IMR-90 (cell line): Measurements from ENCODE around the gene ZNF532. TPM values are rescaled to one million over a fixed set of nuclear protein-coding genes. Genes with fewer than 3 reads are reported as not detected.

Source experiments
- ATAC-seq: fragments of 200-7000 bp; cut with Tn5 transposase; 2 replicates; pipeline ENCODE4 v1.9.1; 2020; ENCODE audit warnings: low read depth, mild to moderate bottlenecking, moderate library complexity
- BruUV-seq: library from RNA; stranded (reverse); fragments of 400-500 nt; replicated peaks from 2 replicates; lab custom pipeline; 2021; lab: Mats Ljungman, UMichigan
- CTCF ChIA-PET: fragments of 300-600 bp; formaldehyde crosslinking; extraction: SDS; loops from one replicate; lab custom pipeline; 2021; ENCODE audit warnings: antibody characterized with exemption; lab: Yijun Ruan, JAX
- POLR2A ChIA-PET: fragments of 300-600 bp; sonication (Branson Sonifier 250); formaldehyde crosslinking; loops from one replicate; lab custom pipeline; 2022; ENCODE audit warnings: antibody characterized with exemption; ENCODE audit not compliant: unreplicated experiment; lab: Charles Lee
- DNase-seq: peaks from one replicate; pipeline ENCODE4 v3.0.0; 2013
- H2AFZ ChIP-seq: replicated peaks from 2 replicates; pipeline ENCODE3; 2013; ENCODE audit warnings: low read length, mild to moderate bottlenecking; ENCODE audit not compliant: poor library complexity
- H2AK5ac ChIP-seq: 2 replicates; pipeline ENCODE4 v1.6.1; 2013; ENCODE audit warnings: low read depth, low read length, inconsistent platforms
- H2AK9ac ChIP-seq: replicated peaks from 2 replicates; pipeline ENCODE3; 2013; ENCODE audit warnings: mild to moderate bottlenecking, low read depth, low read length, moderate library complexity; ENCODE audit not compliant: poor library complexity
- H2BK120ac ChIP-seq: 2 replicates; pipeline ENCODE4 v1.6.1; 2013; ENCODE audit warnings: low read depth, low read length, inconsistent platforms
- H2BK15ac ChIP-seq: 3 replicates; pipeline ENCODE4 v1.6.1; 2013; ENCODE audit warnings: low read depth, low read length, inconsistent platforms
- H2BK20ac ChIP-seq: 2 replicates; pipeline ENCODE4 v1.6.1; 2013; ENCODE audit warnings: low read depth, mild to moderate bottlenecking, inconsistent platforms, low read length, moderate library complexity
- H2BK5ac ChIP-seq: 2 replicates; pipeline ENCODE4 v1.6.1; 2013; ENCODE audit warnings: mild to moderate bottlenecking, low read depth, low read length, inconsistent platforms; ENCODE audit not compliant: poor library complexity, severe bottlenecking
- H3K14ac ChIP-seq: replicated peaks from 2 replicates; pipeline ENCODE4 v1.6.1; 2013; ENCODE audit warnings: low read depth, low read length, inconsistent platforms
- H3K18ac ChIP-seq: 2 replicates; pipeline ENCODE4 v1.6.1; 2013; ENCODE audit warnings: low read depth, low read length, control low read depth
- H3K23ac ChIP-seq: 2 replicates; pipeline ENCODE4 v1.6.1; 2013; ENCODE audit warnings: low read depth, low read length, inconsistent platforms
- H3K27ac ChIP-seq: 2 replicates; pipeline ENCODE4 v1.5.1; 2013; ENCODE audit warnings: mild to moderate bottlenecking, control low read depth, low read length; ENCODE audit not compliant: insufficient read depth
- H3K27me3 ChIP-seq: 2 replicates; pipeline ENCODE4 v1.6.1; 2013; ENCODE audit warnings: low read length; ENCODE audit not compliant: control insufficient read depth, insufficient read depth
- H3K36me3 ChIP-seq: 2 replicates; pipeline ENCODE4 v1.6.1; 2013; ENCODE audit warnings: low read length, mixed read lengths; ENCODE audit not compliant: control insufficient read depth, insufficient read depth
- H3K4ac ChIP-seq: 2 replicates; pipeline ENCODE4 v1.6.1; 2013; ENCODE audit warnings: low read depth, low read length, inconsistent platforms
- H3K4me1 ChIP-seq: 2 replicates; pipeline ENCODE4 v1.6.1; 2013; ENCODE audit warnings: low read length, mixed read lengths; ENCODE audit not compliant: control insufficient read depth, insufficient read depth
- H3K4me2 ChIP-seq: 2 replicates; pipeline ENCODE4 v1.6.1; 2013; ENCODE audit warnings: low read depth, mild to moderate bottlenecking, control low read depth, low read length, moderate library complexity
- H3K4me3 ChIP-seq: 2 replicates; pipeline ENCODE4 v1.5.1; 2013; ENCODE audit warnings: low read depth, mild to moderate bottlenecking, control low read depth, low read length, moderate library complexity; ENCODE audit not compliant: insufficient read depth
- H3K56ac ChIP-seq: 2 replicates; pipeline ENCODE4 v1.6.1; 2013; ENCODE audit warnings: low read length, inconsistent platforms; ENCODE audit not compliant: insufficient read depth; ENCODE audit errors: extremely low read depth
- H3K79me1 ChIP-seq, 2 experiments: 2 replicates each; pipeline ENCODE4 v1.6.1; 2013; ENCODE audit warnings: low read length in 2 of 2, inconsistent platforms in 1 of 2, low read depth in 1 of 2
- H3K9ac ChIP-seq: 2 replicates; pipeline ENCODE4 v1.6.1; 2013; ENCODE audit warnings: low read depth, low read length, control low read depth
- H3K9me1 ChIP-seq: 2 replicates; pipeline ENCODE4 v1.6.1; 2013; ENCODE audit warnings: low read length, inconsistent platforms; ENCODE audit not compliant: insufficient read depth
- H3K9me3 ChIP-seq: 2 replicates; pipeline ENCODE4 v1.6.1; 2013; ENCODE audit warnings: low read length; ENCODE audit not compliant: control insufficient read depth, insufficient read depth
- H4K20me1 ChIP-seq: 2 replicates; pipeline ENCODE4 v1.6.1; 2013; ENCODE audit warnings: low read length, inconsistent platforms; ENCODE audit not compliant: insufficient read depth
- H4K5ac ChIP-seq: 2 replicates; pipeline ENCODE4 v1.6.1; 2013; ENCODE audit warnings: mild to moderate bottlenecking, low read depth, low read length, control low read depth
- H4K8ac ChIP-seq, 2 experiments: 2 replicates each; pipeline ENCODE4 v1.6.1; 2013; ENCODE audit warnings: low read depth in 2 of 2, low read length in 2 of 2, control low read depth in 1 of 2, inconsistent platforms in 1 of 2
- H4K91ac ChIP-seq: 2 replicates; pipeline ENCODE4 v1.6.1; 2013; ENCODE audit warnings: low read depth, low read length, inconsistent platforms; ENCODE audit not compliant: insufficient read depth
- CHD1 ChIP-seq: IDR thresholded peaks from 2 replicates; pipeline ENCODE4 v1.6.1; 2012; ENCODE audit warnings: low read depth, low read length, improper control_type of control experiment
- FOS ChIP-seq: fragments of 150-350 bp; IDR thresholded peaks from 2 replicates; pipeline ENCODE4 v1.6.1; 2016; ENCODE audit warnings: low read depth, low read length
- MAFK ChIP-seq: IDR thresholded peaks from 2 replicates; pipeline ENCODE4 v1.6.1; 2012; ENCODE audit warnings: low read depth, low read length, improper control_type of control experiment
- MAZ ChIP-seq: IDR thresholded peaks from 2 replicates; pipeline ENCODE4 v1.6.1; 2012; ENCODE audit warnings: low read depth, mild to moderate bottlenecking, low read length, improper control_type of control experiment, moderate library complexity, borderline replicate concordance
- MXI1 ChIP-seq: IDR thresholded peaks from 2 replicates; pipeline ENCODE4 v1.6.1; 2012; ENCODE audit warnings: low read depth, mild to moderate bottlenecking, low read length, moderate library complexity, borderline replicate concordance
- NFE2L2 ChIP-seq: fragments of 150-350 bp; IDR thresholded peaks from 2 replicates; pipeline ENCODE4 v1.6.1; 2016; ENCODE audit warnings: low read depth, mild to moderate bottlenecking, low read length
- POLR2A ChIP-seq: IDR thresholded peaks from 2 replicates; pipeline ENCODE4 v1.6.1; 2012; ENCODE audit warnings: mild to moderate bottlenecking, low read depth, low read length
- RAD21 ChIP-seq: IDR thresholded peaks from 2 replicates; pipeline ENCODE4 v1.6.1; 2012; ENCODE audit warnings: low read length, improper control_type of control experiment
- SMC3 ChIP-seq: fragments of 150-350 bp; IDR thresholded peaks from 2 replicates; pipeline ENCODE4 v1.6.1; 2016; ENCODE audit warnings: low read depth, mild to moderate bottlenecking, antibody characterized with exemption, low read length, moderate library complexity
- WGBS, 2 experiments: methylation state at CpG; one replicate each; pipeline versions ENCODE4 v1.1.5 to v1.1.7; 2013; ENCODE audit warnings: missing lambda C conversion rate in 2 of 2; ENCODE audit not compliant: insufficient read length in 1 of 2; ENCODE audit errors: extremely low coverage in 2 of 2; 5-methylcytosine and 5-hydroxymethylcytosine counted together
- dilution Hi-C: fragments of 300-500 bp; cut with HindIII; formaldehyde crosslinking; loops from one replicate; pipeline ENCODE4 v1.14.3; 2018; ENCODE audit warnings: low sequenced_read_pairs; ENCODE audit not compliant: unreplicated experiment
- in situ Hi-C: fragments of 300-500 bp; cut with MboI; formaldehyde crosslinking; loops from 3 replicates; pipeline ENCODE4 v1.14.3; 2019; ENCODE audit warnings: low sequenced_read_pairs, inconsistent platforms, mixed read lengths
- intact Hi-C: fragments of 100-400 bp; cut with micrococcal nuclease; formaldehyde crosslinking; loops from 2 replicates; pipeline ENCODE4 v1.10.0; 2022
- polyA plus RNA-seq, 3 experiments: library from polyadenylated mRNA; depleted of rRNA; stranded (reverse); fragments of >200 nt; gene quantifications; 2 replicates each; pipeline ENCODE4 v1.2.3, GENCODE V29; 2012; ENCODE audit warnings: low replicate concordance in 1 of 3
- total RNA-seq: library from RNA; depleted of rRNA; stranded (reverse); fragments of >200 nt; gene quantifications from 2 replicates; pipeline ENCODE4 v1.2.3, GENCODE V29; 2012
- TF ChIP-seq, protein P1 (sequence below): fragments of 150-350 bp; IDR thresholded peaks from 2 replicates; pipeline ENCODE4 v1.6.1; 2016; ENCODE audit warnings: low read depth, mild to moderate bottlenecking, low read length, moderate library complexity, borderline replicate concordance
- TF ChIP-seq, protein P2 (sequence below): fragments of 150-350 bp; IDR thresholded peaks from 2 replicates; pipeline ENCODE4 v1.6.1; 2017; ENCODE audit warnings: mild to moderate bottlenecking, antibody characterized with exemption, low read length, low read depth
- TF ChIP-seq, protein P3 (sequence below): conservative IDR thresholded peaks from 2 replicates; pipeline ENCODE4 v1.5.1; 2012; ENCODE audit warnings: mild to moderate bottlenecking, low read depth, low read length, improper control_type of control experiment

ZNF532 gene
- total and polyA plus RNA-seq, 2 of the 4 experiments (the other 2 are of a cell fraction): 29.9 to 45.8 TPM

DNA sequence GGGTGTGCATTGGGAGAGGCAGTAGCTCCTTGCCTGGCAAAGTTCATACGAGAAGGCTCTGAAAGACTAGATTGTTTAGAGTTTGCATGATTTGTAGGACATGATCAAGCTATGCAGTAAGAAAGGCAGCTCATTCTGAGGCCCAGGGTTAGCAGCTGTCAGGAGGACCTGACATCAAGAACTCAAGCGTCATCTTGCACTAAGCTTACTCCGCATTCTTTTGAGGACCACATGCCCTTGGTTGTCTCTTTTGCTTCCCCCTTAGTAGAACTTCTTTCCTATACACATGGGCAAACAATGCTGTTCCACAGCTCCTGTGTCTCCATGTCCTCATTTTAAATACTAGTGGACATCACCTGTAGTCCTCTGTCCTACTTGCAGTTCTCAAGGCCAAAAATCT is 14.0 kb downstream of the ZNF532 start:
- Histone ChIP-seq H2BK15ac (no peak overlapping the region), H2AFZ (no peak overlapping the region), H3K4me3 (no peak overlapping the region), H3K9me1 (peaks cover 36% of the 10 kb centered on the region), H4K91ac (no peak overlapping the region), H2AK5ac (no peak overlapping the region), H2BK5ac (no peak overlapping the region), H3K56ac (no peak overlapping the region), H4K5ac (no peak overlapping the region), H4K20me1 (no peaks in the 10 kb centered on the region), H4K8ac (no peak overlapping the region), H3K18ac (no peak overlapping the region), H3K36me3 (peaks cover 28% of the 10 kb centered on the region), H3K79me1 (peaks cover 40 to 92% of the 10 kb centered on the region in 2 experiments), H2AK9ac (no peak overlapping the region), H3K4me2 (no peak overlapping the region), H2BK20ac (no peak overlapping the region), H3K4me1 (peaks cover 16% of the 10 kb centered on the region), H3K23ac (no peak overlapping the region; the same call in 1 of the 2 replicates), H3K4ac (no peak overlapping the region), H3K9me3 (no peaks in the 10 kb centered on the region), H3K27me3 (no peaks in the 10 kb centered on the region), H3K9ac (no peak overlapping the region), H3K14ac (no peak overlapping the region), H3K27ac (no peak overlapping the region), H2BK120ac (no peak overlapping the region)
- no TSS peak for BruUV-seq
- dilution Hi-C loops: no loop called here
- in situ Hi-C loops: no loop called here
- CTCF ChIA-PET: no interaction called here
- intact Hi-C loops: no loop called here
- POLR2A ChIA-PET: no interaction called here
- TF ChIP-seq MXI1 (no peak), MAFK (no peak), SMC3 (no peak), FOS (no peak), RAD21 (no peak), NFE2L2 (no peak), CHD1 (no peak), POLR2A (no peak), MAZ (no peak)
- TF ChIP-seq, protein P1, sequence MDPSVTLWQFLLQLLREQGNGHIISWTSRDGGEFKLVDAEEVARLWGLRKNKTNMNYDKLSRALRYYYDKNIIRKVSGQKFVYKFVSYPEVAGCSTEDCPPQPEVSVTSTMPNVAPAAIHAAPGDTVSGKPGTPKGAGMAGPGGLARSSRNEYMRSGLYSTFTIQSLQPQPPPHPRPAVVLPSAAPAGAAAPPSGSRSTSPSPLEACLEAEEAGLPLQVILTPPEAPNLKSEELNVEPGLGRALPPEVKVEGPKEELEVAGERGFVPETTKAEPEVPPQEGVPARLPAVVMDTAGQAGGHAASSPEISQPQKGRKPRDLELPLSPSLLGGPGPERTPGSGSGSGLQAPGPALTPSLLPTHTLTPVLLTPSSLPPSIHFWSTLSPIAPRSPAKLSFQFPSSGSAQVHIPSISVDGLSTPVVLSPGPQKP: no peak
- TF ChIP-seq, protein P2, sequence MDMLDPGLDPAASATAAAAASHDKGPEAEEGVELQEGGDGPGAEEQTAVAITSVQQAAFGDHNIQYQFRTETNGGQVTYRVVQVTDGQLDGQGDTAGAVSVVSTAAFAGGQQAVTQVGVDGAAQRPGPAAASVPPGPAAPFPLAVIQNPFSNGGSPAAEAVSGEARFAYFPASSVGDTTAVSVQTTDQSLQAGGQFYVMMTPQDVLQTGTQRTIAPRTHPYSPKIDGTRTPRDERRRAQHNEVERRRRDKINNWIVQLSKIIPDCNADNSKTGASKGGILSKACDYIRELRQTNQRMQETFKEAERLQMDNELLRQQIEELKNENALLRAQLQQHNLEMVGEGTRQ: no peak
- TF ChIP-seq, protein P3, sequence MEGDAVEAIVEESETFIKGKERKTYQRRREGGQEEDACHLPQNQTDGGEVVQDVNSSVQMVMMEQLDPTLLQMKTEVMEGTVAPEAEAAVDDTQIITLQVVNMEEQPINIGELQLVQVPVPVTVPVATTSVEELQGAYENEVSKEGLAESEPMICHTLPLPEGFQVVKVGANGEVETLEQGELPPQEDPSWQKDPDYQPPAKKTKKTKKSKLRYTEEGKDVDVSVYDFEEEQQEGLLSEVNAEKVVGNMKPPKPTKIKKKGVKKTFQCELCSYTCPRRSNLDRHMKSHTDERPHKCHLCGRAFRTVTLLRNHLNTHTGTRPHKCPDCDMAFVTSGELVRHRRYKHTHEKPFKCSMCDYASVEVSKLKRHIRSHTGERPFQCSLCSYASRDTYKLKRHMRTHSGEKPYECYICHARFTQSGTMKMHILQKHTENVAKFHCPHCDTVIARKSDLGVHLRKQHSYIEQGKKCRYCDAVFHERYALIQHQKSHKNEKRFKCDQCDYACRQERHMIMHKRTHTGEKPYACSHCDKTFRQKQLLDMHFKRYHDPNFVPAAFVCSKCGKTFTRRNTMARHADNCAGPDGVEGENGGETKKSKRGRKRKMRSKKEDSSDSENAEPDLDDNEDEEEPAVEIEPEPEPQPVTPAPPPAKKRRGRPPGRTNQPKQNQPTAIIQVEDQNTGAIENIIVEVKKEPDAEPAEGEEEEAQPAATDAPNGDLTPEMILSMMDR: no peak
- ATAC-seq (no peak), DNase-seq (no peak)
- 100% methylated on average over 1 of the region's 3 CpGs; no CpG with 5 or more reads in 1 of the 2 experiments for WGBS, 2 experiments
